ENCODE data around the gene PPP6R3.

GRCh38 chr11:68432874-68433273 is 27.7 kb upstream of the PPP6R3 start:
- TF ChIP-seq CTCF (IDR thresholded peaks at IDR 0.05; ENCODE audit: low read length), result no peak
- no peak for TF ChIP-seq EZH2 (IDR thresholded peaks at IDR 0.05; ENCODE audit: borderline replicate concordance, low read length)

Measured in OCI-LY1 (cell line).